A673 (cell line): ENCODE measurements around the gene YWHAG.

Experiments used
- EZH2 ChIP-seq: fragments of 200-600 bp; sonication (generic); IDR thresholded peaks from 2 replicates; pipeline ENCODE4 v1.6.1; 2017; ENCODE audit warnings: borderline replicate concordance, low read depth, mild to moderate bottlenecking, mixed read lengths, antibody characterized with exemption, low read length; ENCODE audit not compliant: poor library complexity, severe bottlenecking
- TF ChIP-seq, protein P1 (sequence below): fragments of 300-800, 200-600 bp; sonication (generic); conservative IDR thresholded peaks from 2 replicates; pipeline ENCODE4 v1.5.1; 2017; ENCODE audit warnings: low read depth, mild to moderate bottlenecking, antibody characterized with exemption, low read length, moderate library complexity, mixed read lengths

DNA sequence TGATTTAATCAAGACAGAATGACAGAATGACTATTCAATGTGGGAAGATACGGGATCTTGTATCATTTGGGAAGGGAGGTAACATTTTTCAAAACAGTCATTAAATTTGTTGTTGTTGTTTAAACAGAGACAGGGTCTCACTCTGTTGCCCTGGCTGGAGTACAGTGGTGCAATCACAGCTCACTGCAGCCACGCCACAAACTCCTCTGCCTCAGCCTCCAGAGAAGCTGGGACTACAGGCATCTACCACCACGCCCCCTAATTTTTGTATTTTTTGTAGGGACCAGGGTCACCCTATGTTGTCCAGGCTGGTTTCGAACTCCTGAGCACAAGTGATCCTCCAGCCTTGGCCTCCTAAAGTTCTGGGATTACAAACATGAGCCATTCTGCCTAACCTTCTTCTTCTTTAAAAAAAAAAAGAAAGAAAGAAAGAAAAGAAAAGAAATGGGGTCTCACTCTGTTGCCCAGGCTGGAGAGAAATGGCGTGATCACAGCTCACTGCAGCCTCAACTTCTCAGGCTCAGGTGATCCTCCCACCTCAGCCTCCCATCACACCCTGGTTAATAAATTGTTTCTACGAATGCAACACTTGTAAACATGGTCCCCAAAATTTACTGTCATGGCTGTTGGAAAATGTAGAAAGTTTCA lies 24.3 kb downstream of the YWHAG start:
- TF ChIP-seq, protein P1, sequence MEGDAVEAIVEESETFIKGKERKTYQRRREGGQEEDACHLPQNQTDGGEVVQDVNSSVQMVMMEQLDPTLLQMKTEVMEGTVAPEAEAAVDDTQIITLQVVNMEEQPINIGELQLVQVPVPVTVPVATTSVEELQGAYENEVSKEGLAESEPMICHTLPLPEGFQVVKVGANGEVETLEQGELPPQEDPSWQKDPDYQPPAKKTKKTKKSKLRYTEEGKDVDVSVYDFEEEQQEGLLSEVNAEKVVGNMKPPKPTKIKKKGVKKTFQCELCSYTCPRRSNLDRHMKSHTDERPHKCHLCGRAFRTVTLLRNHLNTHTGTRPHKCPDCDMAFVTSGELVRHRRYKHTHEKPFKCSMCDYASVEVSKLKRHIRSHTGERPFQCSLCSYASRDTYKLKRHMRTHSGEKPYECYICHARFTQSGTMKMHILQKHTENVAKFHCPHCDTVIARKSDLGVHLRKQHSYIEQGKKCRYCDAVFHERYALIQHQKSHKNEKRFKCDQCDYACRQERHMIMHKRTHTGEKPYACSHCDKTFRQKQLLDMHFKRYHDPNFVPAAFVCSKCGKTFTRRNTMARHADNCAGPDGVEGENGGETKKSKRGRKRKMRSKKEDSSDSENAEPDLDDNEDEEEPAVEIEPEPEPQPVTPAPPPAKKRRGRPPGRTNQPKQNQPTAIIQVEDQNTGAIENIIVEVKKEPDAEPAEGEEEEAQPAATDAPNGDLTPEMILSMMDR: no peak
- no peak for TF ChIP-seq EZH2
